Esophagus squamous epithelium (tissue), 5 donors: ENCODE results near the gene GRK5. TPM values are rescaled to one million over a fixed set of nuclear protein-coding genes. Genes with fewer than 3 reads are reported as not detected.

Source experiments
- DNase-seq: peaks from one replicate; lab custom pipeline; 2025; lab: John Stamatoyannopoulos, UW
- H3K27ac ChIP-seq, 4 donors: fragments of 200-600 bp; sonication (generic); one replicate each; pipeline ENCODE4 v1.5.1; 2016 to 2019; ENCODE audit warnings: mild to moderate bottlenecking in 1 of 4
- H3K27me3 ChIP-seq, 4 donors: fragments of 200-600 bp; sonication (generic); 1 replicate in 3 of 4; 2 replicates in 1 of 4; pipeline versions ENCODE4 v1.5.1 to v1.6.0; 2017 to 2021; ENCODE audit warnings: antibody characterized with exemption in 1 of 4
- H3K36me3 ChIP-seq, 3 donors: fragments of 200-600 bp; sonication (generic); one replicate each; pipeline ENCODE4 v1.5.1; 2016 to 2019
- H3K4me1 ChIP-seq, 3 donors: fragments of 200-600 bp; sonication (generic); one replicate each; pipeline ENCODE4 v1.5.1; 2017 to 2019
- H3K4me3 ChIP-seq, 4 donors: fragments of 200-600 bp; sonication (generic); 1 replicate in 3 of 4; 2 replicates in 1 of 4; pipeline ENCODE4 v1.5.1; 2016 to 2019; ENCODE audit warnings: mild to moderate bottlenecking in 2 of 4, moderate library complexity in 1 of 4
- H3K9me3 ChIP-seq, 3 donors: fragments of 200-600 bp; sonication (generic); one replicate each; pipeline ENCODE4 v1.5.1; 2016 to 2019
- POLR2A ChIP-seq, 4 donors: fragments of 450-650 bp; IDR thresholded peaks; one replicate each; pipeline ENCODE4 v1.6.1; 2017; ENCODE audit warnings: antibody characterized with exemption in 4 of 4, mild to moderate bottlenecking in 4 of 4, moderate library complexity in 3 of 4
- WGBS, 2 donors: methylation state at CpG; one replicate each; pipeline ENCODE4 v1.1.5; 2018; 5-methylcytosine and 5-hydroxymethylcytosine counted together
- intact Hi-C: fragments of 100-400 bp; cut with DNase I; formaldehyde crosslinking; loops from one replicate; pipeline ENCODE4 v1.15.0; 2022
- small RNA-seq, 4 donors: library from RNA; depleted of rRNA; stranded (forward); fragments of <200 nt; gene quantifications; one replicate each; pipeline ENCODE3, GENCODE V24; 2016
- total RNA-seq, 4 donors: library from RNA; depleted of rRNA; stranded (reverse); fragments of >200 nt; gene quantifications; one replicate each; pipeline ENCODE4 v1.1.0, GENCODE V29; 2016
- TF ChIP-seq, protein P1 (sequence below), 6 experiments: fragments of 450-650 bp in 4 of 6; fragments of 200-600 bp in 2 of 6; sonication (generic) in 2 of 6; IDR thresholded peaks; one replicate each; pipeline ENCODE4 v1.5.1; 2016 to 2019; ENCODE audit warnings: antibody characterized with exemption in 6 of 6, mild to moderate bottlenecking in 4 of 6, moderate library complexity in 4 of 6
- donor health status: DM: yes; HTN: yes; CAD: no.

GRK5 gene
- total RNA-seq, 4 donors from 2014 or later = 2.4 to 18.9 (median 6.3) TPM

GRCh38 chr10:119502618-119503155 is 295.3 kb downstream of the GRK5 start:
- intact Hi-C loops = no loop called here
- H3K4me3 ChIP-seq = no peak overlapping the region
- peaks cover 0 to 44% (median 0%) of the 10 kb centered on the region in 3 donors for H3K36me3 ChIP-seq
- H3K4me1 ChIP-seq = peaks cover 0 to 54% (median 8%) of the 10 kb centered on the region in 3 donors
- TF ChIP-seq, protein P1, sequence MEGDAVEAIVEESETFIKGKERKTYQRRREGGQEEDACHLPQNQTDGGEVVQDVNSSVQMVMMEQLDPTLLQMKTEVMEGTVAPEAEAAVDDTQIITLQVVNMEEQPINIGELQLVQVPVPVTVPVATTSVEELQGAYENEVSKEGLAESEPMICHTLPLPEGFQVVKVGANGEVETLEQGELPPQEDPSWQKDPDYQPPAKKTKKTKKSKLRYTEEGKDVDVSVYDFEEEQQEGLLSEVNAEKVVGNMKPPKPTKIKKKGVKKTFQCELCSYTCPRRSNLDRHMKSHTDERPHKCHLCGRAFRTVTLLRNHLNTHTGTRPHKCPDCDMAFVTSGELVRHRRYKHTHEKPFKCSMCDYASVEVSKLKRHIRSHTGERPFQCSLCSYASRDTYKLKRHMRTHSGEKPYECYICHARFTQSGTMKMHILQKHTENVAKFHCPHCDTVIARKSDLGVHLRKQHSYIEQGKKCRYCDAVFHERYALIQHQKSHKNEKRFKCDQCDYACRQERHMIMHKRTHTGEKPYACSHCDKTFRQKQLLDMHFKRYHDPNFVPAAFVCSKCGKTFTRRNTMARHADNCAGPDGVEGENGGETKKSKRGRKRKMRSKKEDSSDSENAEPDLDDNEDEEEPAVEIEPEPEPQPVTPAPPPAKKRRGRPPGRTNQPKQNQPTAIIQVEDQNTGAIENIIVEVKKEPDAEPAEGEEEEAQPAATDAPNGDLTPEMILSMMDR (IDR thresholded peaks at IDR 0.05) = no peak
- TF ChIP-seq POLR2A (IDR thresholded peaks at IDR 0.05) = no peak
- 69 to 74% methylated on average over 8 to 9 of the region's 19 CpGs for WGBS, 2 donors
- H3K9me3 ChIP-seq = no peaks in the 10 kb centered on the region
- no peaks in the 10 kb centered on the region for H3K27me3 ChIP-seq
- DNase-seq = no peak
- H3K27ac ChIP-seq = peak overlapping the region in 3 of 4 donors; percentile 7 to 59 (median 9)

GRCh38 chr10:119503821-119504220 is 296.4 kb downstream of the GRK5 start:
- no peak for DNase-seq
- Histone ChIP-seq H3K4me3 (no peak overlapping the region), H3K4me1 (peaks cover 0 to 50% (median 8%) of the 10 kb centered on the region in 3 donors), H3K27ac (no peak overlapping the region), H3K9me3 (no peaks in the 10 kb centered on the region), H3K36me3 (peaks cover 0 to 45% (median 0%) of the 10 kb centered on the region in 3 donors), H3K27me3 (no peaks in the 10 kb centered on the region)
- intact Hi-C loops = no loop called here
- no peak for TF ChIP-seq POLR2A (IDR thresholded peaks at IDR 0.05)
- TF ChIP-seq, protein P1 (IDR thresholded peaks at IDR 0.05) = no peak
- 98 to 99% methylated on average over 5 of the region's 5 CpGs for WGBS, 2 donors

DNA sequence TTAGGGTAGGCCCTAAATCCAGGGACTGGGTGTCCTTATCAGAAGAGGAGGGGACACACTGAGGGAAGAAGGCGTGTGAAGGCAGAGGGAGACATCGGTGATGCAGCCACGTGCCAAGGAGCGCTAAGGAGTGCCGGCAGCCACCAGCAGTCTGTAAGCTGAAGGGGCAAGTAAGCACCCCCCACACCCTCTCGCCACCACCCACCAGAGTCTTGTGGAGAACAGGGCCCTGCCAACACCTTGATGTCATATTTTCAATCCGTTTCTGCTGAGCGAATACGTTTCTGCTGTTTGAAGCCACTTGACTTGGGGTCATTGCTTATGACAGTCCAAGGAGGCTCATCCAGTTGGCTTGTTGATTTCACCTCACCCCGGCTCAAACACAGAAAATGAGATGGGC is 297.3 kb downstream of the GRK5 start:
- no peaks in the 10 kb centered on the region for H3K27me3 ChIP-seq
- no peak overlapping the region for H3K4me3 ChIP-seq
- H3K36me3 ChIP-seq = peaks cover 0 to 44% (median 0%) of the 10 kb centered on the region in 3 donors
- no peak for TF ChIP-seq POLR2A (IDR thresholded peaks at IDR 0.05)
- TF ChIP-seq, protein P1 (IDR thresholded peaks at IDR 0.05) = no peak
- H3K9me3 ChIP-seq = no peaks in the 10 kb centered on the region
- H3K4me1 ChIP-seq = peaks cover 2 to 47% (median 8%) of the 10 kb centered on the region in 3 donors
- WGBS, 2 donors = 97 to 98% methylated on average over 7 of the region's 10 CpGs
- H3K27ac ChIP-seq = no peak overlapping the region
- DNase-seq = no peak
- intact Hi-C loops = no loop called here

DNA sequence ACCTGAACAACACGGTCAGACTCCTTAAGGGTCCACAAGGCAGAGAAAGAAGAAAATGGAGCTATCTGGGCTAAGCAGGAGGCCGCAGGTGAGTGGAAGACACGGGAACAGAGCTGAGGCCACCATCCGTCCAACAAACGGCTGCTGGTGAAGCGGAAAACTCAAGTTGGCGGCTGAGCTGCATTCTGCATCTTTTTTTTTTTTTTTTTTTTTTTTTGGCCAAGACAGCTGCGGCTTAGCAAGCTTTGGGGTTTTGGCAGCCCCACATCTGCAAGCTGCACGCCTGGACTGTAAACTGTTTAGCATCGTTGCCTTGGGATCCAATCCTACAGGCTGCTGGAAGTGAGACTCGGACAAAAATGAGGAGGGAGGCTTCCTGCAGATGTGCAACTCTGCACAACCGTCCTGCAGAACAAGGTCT is 297.8 kb downstream of the GRK5 start:
- 48 to 69% methylated on average over 11 to 12 of the region's 12 CpGs for WGBS, 2 donors
- no peaks in the 10 kb centered on the region for H3K9me3 ChIP-seq
- no peak overlapping the region for H3K4me3 ChIP-seq
- peaks cover 0 to 44% (median 0%) of the 10 kb centered on the region in 3 donors for H3K36me3 ChIP-seq
- H3K27ac ChIP-seq = no peak overlapping the region
- TF ChIP-seq POLR2A (IDR thresholded peaks at IDR 0.05) = no peak
- TF ChIP-seq, protein P1 (IDR thresholded peaks at IDR 0.05) = no peak
- H3K27me3 ChIP-seq = no peaks in the 10 kb centered on the region
- peaks cover 7 to 47% (median 12%) of the 10 kb centered on the region in 3 donors for H3K4me1 ChIP-seq
- intact Hi-C loops = no loop called here
- no peak for DNase-seq

Small RNAs within 50 kb of the gene (small RNA-seq; reads per million reads assigned to genes)
- gene MIR4681 (0 reads per million in 4 donors), gene RN7SL749P (0 reads per million in 4 donors)

Other genes with a start within 250 kb of the GRK5 start
- 1 to 10 TPM in 2 of 4 donors, under 1 TPM in 2; 0.19 to 1.7 (median 1.1) TPM for gene NANOS1, start 177.9 kb upstream of the GRK5 start, total RNA-seq
- gene EIF3A, start 126.8 kb upstream of the GRK5 start, total RNA-seq = 100 to 1,000 TPM in 2 of 4 donors, 10 to 100 TPM in 2; 71.8 to 135 (median 101) TPM
- 10 to 100 TPM; 20.8 to 43.6 (median 37.1) TPM for gene DENND10, start 103.5 kb upstream of the GRK5 start, total RNA-seq
- gene SFXN4, start 41.9 kb upstream of the GRK5 start, total RNA-seq = 100 to 1,000 TPM in 1 of 4 donors, 10 to 100 TPM in 3; 13.8 to 120 (median 24.4) TPM
- gene PRDX3, start 28.8 kb upstream of the GRK5 start, total RNA-seq = 100 to 1,000 TPM in 3 of 4 donors, 10 to 100 TPM in 1; 42.9 to 183 (median 119) TPM